CD4-positive, alpha-beta T cell (primary cell): Measurements from ENCODE around the gene DDC. TPM values are rescaled to one million over a fixed set of nuclear protein-coding genes. Genes with fewer than 3 reads are reported as not detected.

Source experiments
- ATAC-seq: fragments of 200-7000 bp; cut with Tn5 transposase; one replicate; pipeline ENCODE4 v1.10.0; 2022; ENCODE audit warnings: mild to moderate bottlenecking; ENCODE audit not compliant: poor library complexity
- CTCF ChIA-PET: fragments of 350-600 bp; sonication (Branson Sonifier 250); formaldehyde crosslinking; loops from one replicate; lab custom pipeline; 2021; ENCODE audit warnings: antibody characterized with exemption, inconsistent platforms; lab: Charles Lee
- POLR2A ChIA-PET: fragments of 350-600 bp; sonication (Branson Sonifier 250); formaldehyde crosslinking; loops from one replicate; lab custom pipeline; 2021; ENCODE audit warnings: antibody characterized with exemption, inconsistent platforms; lab: Charles Lee
- DNase-seq, 14 experiments: peaks; one replicate each; pipeline ENCODE4 v3.0.0-alpha.2; 2013 to 2020; ENCODE audit warnings: mixed read lengths in 2 of 14
- H3K27ac ChIP-seq, 2 donors: one replicate each; pipeline versions ENCODE4 v1.5.1 to v1.7.0; 2013; ENCODE audit warnings: low read length in 2 of 2, low read depth in 1 of 2, mild to moderate bottlenecking in 1 of 2
- H3K27me3 ChIP-seq, 2 experiments: 1 replicate in 1 of 2; 2 replicates in 1 of 2; pipeline versions ENCODE4 v1.6.1 to v1.7.0; 2013; ENCODE audit warnings: low read length in 2 of 2, control low read depth in 1 of 2, mild to moderate bottlenecking in 1 of 2, moderate library complexity in 1 of 2; ENCODE audit not compliant: insufficient read depth in 2 of 2, control insufficient read depth in 1 of 2
- H3K36me3 ChIP-seq: one replicate; pipeline ENCODE4 v1.6.1; 2013; ENCODE audit warnings: low read length, control low read depth; ENCODE audit not compliant: insufficient read depth
- H3K4me1 ChIP-seq: one replicate; pipeline ENCODE4 v1.6.1; 2013; ENCODE audit warnings: low read length, control low read depth; ENCODE audit not compliant: insufficient read depth
- H3K4me3 ChIP-seq: one replicate; pipeline ENCODE4 v1.5.1; 2013; ENCODE audit warnings: mild to moderate bottlenecking, low read length, moderate library complexity
- H3K9me3 ChIP-seq, 2 experiments: 1 replicate in 1 of 2; 2 replicates in 1 of 2; pipeline versions ENCODE4 v1.6.1 to v1.7.0; 2013; ENCODE audit warnings: low read length in 2 of 2, mild to moderate bottlenecking in 2 of 2, control low read depth in 1 of 2, moderate library complexity in 1 of 2; ENCODE audit not compliant: control insufficient read depth in 1 of 2, insufficient read depth in 1 of 2
- H3K27ac Mint-ChIP-seq: one replicate; pipeline ENCODE4 v1.8.0; 2020; ENCODE audit warnings: mixed read lengths
- H3K27me3 Mint-ChIP-seq: one replicate; pipeline ENCODE4 v1.8.0; 2021; ENCODE audit warnings: mixed read lengths
- H3K36me3 Mint-ChIP-seq: one replicate; pipeline ENCODE4 v1.8.0; 2021; ENCODE audit warnings: low read depth, mixed read lengths
- H3K4me1 Mint-ChIP-seq: one replicate; pipeline ENCODE4 v1.8.0; 2021; ENCODE audit warnings: low read depth, mixed read lengths
- H3K4me3 Mint-ChIP-seq: one replicate; pipeline ENCODE4 v1.8.0; 2020; ENCODE audit warnings: mild to moderate bottlenecking, mixed read lengths
- H3K9me3 Mint-ChIP-seq: one replicate; pipeline ENCODE4 v1.8.0; 2020; ENCODE audit warnings: mixed read lengths
- CTCF ChIP-seq: fragments of 200-600 bp; IDR thresholded peaks from one replicate; pipeline ENCODE4 v1.8.0; 2022; ENCODE audit warnings: antibody characterized with exemption, mild to moderate bottlenecking
- intact Hi-C, 2 experiments: fragments of 100-400 bp; cut with DNase I in 1 of 2; cut with micrococcal nuclease in 1 of 2; formaldehyde crosslinking; loops; one replicate each; pipeline versions ENCODE4 v1.15.1 to v1.9.0; 2023 to 2025; cut with DNase I, micrococcal nuclease
- total RNA-seq, 174 experiments: library from RNA in 2 of 174; stranded (reverse) in 2 of 174; gene quantifications; one replicate each; pipeline ENCODE4 v1.2.3 and lab custom pipeline; 2021 to 2026

The DDC gene
- total RNA-seq, 2 experiments from 2014 or later: not detected

GRCh38 chr7:50415844-50416364 is 149.3 kb downstream of the DDC start:
- no peak for TF ChIP-seq CTCF
- Histone ChIP-seq H3K27ac (no peak overlapping the region), H3K4me1 (peaks cover 39% of the 10 kb centered on the region), H3K4me3 (no peak overlapping the region), H3K9me3 (no peaks in the 10 kb centered on the region), H3K36me3 (no peaks in the 10 kb centered on the region), H3K27me3 (no peaks in the 10 kb centered on the region)
- ChIA-PET CTCF (interaction anchor here (3.3 kb wide), 1 partner anchor 323 kb away, joined by 13 read pairs; the partner anchor contains the start of gene ZPBP), POLR2A (interaction anchor here (1.1 to 2.6 kb wide), 2 partner anchors 8 to 210 kb away, joined by 3 to 19 read pairs; no protein-coding TSS in a partner anchor)
- Mint-ChIP-seq H3K4me1 (peaks cover 31% of the 10 kb centered on the region), H3K27me3 (no peaks in the 10 kb centered on the region), H3K4me3 (peak overlapping the region; percentile 65), H3K36me3 (no peaks in the 10 kb centered on the region), H3K27ac (peak overlapping the region; percentile 76), H3K9me3 (no peaks in the 10 kb centered on the region)
- peak in 1 of 14 experiments; percentile 26 for DNase-seq
- peak; percentile 42 for ATAC-seq
- intact Hi-C loops: loop anchor here in 1 of 2 experiments (2.0 to 5.0 kb wide), 2 partner anchors 45 to 119 kb away; no protein-coding TSS in a partner anchor

- Histone ChIP-seq H3K4me1 (peaks cover 53% of the 10 kb centered on the region), H3K9me3 (no peaks in the 10 kb centered on the region), H3K4me3 (no peak overlapping the region), H3K36me3 (no peaks in the 10 kb centered on the region), H3K27me3 (no peaks in the 10 kb centered on the region), H3K27ac (no peak overlapping the region)
- Mint-ChIP-seq H3K9me3 (no peaks in the 10 kb centered on the region), H3K36me3 (no peaks in the 10 kb centered on the region), H3K4me3 (no peak overlapping the region), H3K27me3 (no peaks in the 10 kb centered on the region), H3K27ac (no peak overlapping the region), H3K4me1 (peaks cover 43% of the 10 kb centered on the region)
- ChIA-PET CTCF (no interaction called here), POLR2A (no interaction called here)
- intact Hi-C loops: no loop called here
- ATAC-seq (no peak), DNase-seq (no peak)
- TF ChIP-seq CTCF: no peak
Measured at GRCh38 chr7:50413561-50413960, 151.6 kb downstream of the DDC start.

GRCh38 chr7:50412973-50413372 is 152.2 kb downstream of the DDC start:
- no peaks in the 10 kb centered on the region for H3K9me3 Mint-ChIP-seq
- Histone ChIP-seq H3K27ac (no peak overlapping the region), H3K36me3 (no peaks in the 10 kb centered on the region), H3K9me3 (no peaks in the 10 kb centered on the region), H3K27me3 (no peaks in the 10 kb centered on the region), H3K4me3 (no peak overlapping the region), H3K4me1 (peaks cover 51% of the 10 kb centered on the region)
- ATAC-seq (no peak), DNase-seq (no peak)
- H3K36me3 Mint-ChIP-seq: no peaks in the 10 kb centered on the region
- no peak overlapping the region for H3K27ac Mint-ChIP-seq
- CTCF ChIA-PET: no interaction called here
- intact Hi-C loops: no loop called here
- no peak for TF ChIP-seq CTCF
- no peak overlapping the region for H3K4me3 Mint-ChIP-seq
- peaks cover 46% of the 10 kb centered on the region for H3K4me1 Mint-ChIP-seq
- POLR2A ChIA-PET: no interaction called here
- H3K27me3 Mint-ChIP-seq: no peaks in the 10 kb centered on the region
